Right lobe of liver (tissue), 4 donors: ENCODE measurements around the gene MICOS13.

Source experiments
- CTCF ChIP-seq, 4 donors: fragments of 200-600 bp in 3 of 4; fragments of 450-650 bp in 1 of 4; IDR thresholded peaks; one replicate each; pipeline versions ENCODE4 v1.5.1 to v1.8.0; 2016 to 2022; ENCODE audit warnings: antibody characterized with exemption in 4 of 4, mild to moderate bottlenecking in 2 of 4
- POLR2A ChIP-seq: fragments of 450-650 bp; IDR thresholded peaks from one replicate; pipeline ENCODE4 v1.6.1; 2017; ENCODE audit warnings: antibody characterized with exemption, mild to moderate bottlenecking
- donor health status: DM: no; HTN: no; CAD: no.
- donor health status: DM: no; HTN: no; CAD: no.
- donor health status: DM: no; HTN: yes; CAD: no.

GRCh38 chr19:5671600-5671999 lies 8.7 kb downstream of the MICOS13 start:
- TF ChIP-seq CTCF (IDR thresholded peaks at IDR 0.05): no peak
- no peak for TF ChIP-seq POLR2A
